ENCODE results near the gene LRRN1.
"Not testable (repeated sequence)": the region's sequence is repeated elsewhere in the genome, so short reads cannot be mapped to it uniquely, and the experiment has no call there.

LRRN1 gene

GRCh38 chr3:3860235-3860634 lies 61.0 kb downstream of the LRRN1 start:
- H3K4me3 ChIP-seq (ENCODE audit: low read depth in 1 of 2, low read length in 2 of 2), result no peak overlapping the region
- H3K9me3 ChIP-seq (ENCODE audit: insufficient read depth, low read length, severe bottlenecking), result no peaks in the 10 kb centered on the region
- H3K79me2 ChIP-seq (ENCODE audit: insufficient read depth, low read length), result no peaks in the 10 kb centered on the region
- DNase-seq (no peak), ATAC-seq (ENCODE audit: insufficient read depth, low read depth) (no peak)
- no peaks in the 10 kb centered on the region for H4K20me1 ChIP-seq (ENCODE audit: insufficient read depth, low read length)
- H2AFZ ChIP-seq (ENCODE audit: low read depth, low read length), result no peak overlapping the region
- no peak overlapping the region for H3K9ac ChIP-seq (ENCODE audit: low read depth, low read length)
- no peaks in the 10 kb centered on the region for H3K4me1 ChIP-seq (ENCODE audit: insufficient read depth, low read length)
- no peak overlapping the region for H3K4me2 ChIP-seq (ENCODE audit: insufficient read depth, low read length)
- no peaks in the 10 kb centered on the region for H3K27me3 ChIP-seq (ENCODE audit: insufficient read depth, low read length, poor library complexity)
- TF ChIP-seq EZH2 (IDR thresholded peaks at IDR 0.05; ENCODE audit: borderline replicate concordance, low read depth, low read length, severe bottlenecking), result no peak
- TF ChIP-seq, protein P1, sequence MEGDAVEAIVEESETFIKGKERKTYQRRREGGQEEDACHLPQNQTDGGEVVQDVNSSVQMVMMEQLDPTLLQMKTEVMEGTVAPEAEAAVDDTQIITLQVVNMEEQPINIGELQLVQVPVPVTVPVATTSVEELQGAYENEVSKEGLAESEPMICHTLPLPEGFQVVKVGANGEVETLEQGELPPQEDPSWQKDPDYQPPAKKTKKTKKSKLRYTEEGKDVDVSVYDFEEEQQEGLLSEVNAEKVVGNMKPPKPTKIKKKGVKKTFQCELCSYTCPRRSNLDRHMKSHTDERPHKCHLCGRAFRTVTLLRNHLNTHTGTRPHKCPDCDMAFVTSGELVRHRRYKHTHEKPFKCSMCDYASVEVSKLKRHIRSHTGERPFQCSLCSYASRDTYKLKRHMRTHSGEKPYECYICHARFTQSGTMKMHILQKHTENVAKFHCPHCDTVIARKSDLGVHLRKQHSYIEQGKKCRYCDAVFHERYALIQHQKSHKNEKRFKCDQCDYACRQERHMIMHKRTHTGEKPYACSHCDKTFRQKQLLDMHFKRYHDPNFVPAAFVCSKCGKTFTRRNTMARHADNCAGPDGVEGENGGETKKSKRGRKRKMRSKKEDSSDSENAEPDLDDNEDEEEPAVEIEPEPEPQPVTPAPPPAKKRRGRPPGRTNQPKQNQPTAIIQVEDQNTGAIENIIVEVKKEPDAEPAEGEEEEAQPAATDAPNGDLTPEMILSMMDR (IDR thresholded peaks at IDR 0.05; ENCODE audit: borderline replicate concordance, extremely low read depth, low read length, poor library complexity, severe bottlenecking), result no peak
- H3K27ac ChIP-seq (ENCODE audit: low read length), result no peak overlapping the region
- no peaks in the 10 kb centered on the region for H3K36me3 ChIP-seq (ENCODE audit: insufficient read depth, low read length)

DNA sequence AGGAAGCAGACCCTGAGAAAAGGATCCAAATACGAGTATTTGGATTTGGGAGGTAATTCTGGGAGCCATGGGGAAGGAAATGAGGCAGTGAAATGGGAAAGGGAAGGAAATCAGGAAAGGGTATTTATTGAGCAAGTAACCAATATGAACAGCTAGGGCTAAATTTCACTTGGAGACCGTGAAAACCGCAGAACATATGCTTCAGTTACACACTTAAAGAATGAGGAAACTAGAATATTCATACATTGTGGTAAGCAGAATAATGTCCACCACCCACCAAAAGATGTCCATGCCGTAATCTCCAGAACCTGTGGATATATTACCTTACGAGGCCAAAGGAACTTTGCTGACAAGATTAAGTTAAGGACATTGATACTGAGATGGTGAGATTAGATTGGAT lies 63.3 kb downstream of the LRRN1 start:
- H2AFZ ChIP-seq (ENCODE audit: low read depth, low read length), result no peak overlapping the region

DNA sequence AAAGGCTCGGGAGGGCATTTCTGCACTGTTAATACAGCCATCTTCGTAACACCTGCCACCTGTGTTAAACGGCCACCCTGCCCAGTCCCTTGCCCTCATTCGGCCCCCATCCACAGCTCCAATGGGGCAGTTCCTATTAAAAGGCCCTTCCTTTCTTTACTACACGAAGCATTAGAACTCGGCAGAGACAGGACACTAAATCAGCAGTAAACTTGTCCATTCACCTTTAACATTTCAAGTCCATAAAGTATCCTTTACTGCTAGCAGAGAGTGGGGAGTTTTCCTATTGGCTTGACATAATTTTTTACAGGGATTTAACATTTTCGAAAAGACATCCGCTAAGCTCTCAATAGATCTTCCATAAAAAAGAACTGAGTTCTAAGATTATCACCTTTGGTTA lies 76.3 kb downstream of the LRRN1 start:
- Histone ChIP-seq H3K27ac (ENCODE audit: low read length) (no peak overlapping the region), H3K9me3 (ENCODE audit: insufficient read depth, low read length, severe bottlenecking) (no peaks in the 10 kb centered on the region), H3K9ac (ENCODE audit: low read depth, low read length) (no peak overlapping the region), H4K20me1 (ENCODE audit: insufficient read depth, low read length) (no peaks in the 10 kb centered on the region), H3K4me3 (ENCODE audit: low read depth in 1 of 2, low read length in 2 of 2) (no peak overlapping the region), H3K4me2 (ENCODE audit: insufficient read depth, low read length) (no peak overlapping the region), H3K4me1 (ENCODE audit: insufficient read depth, low read length) (no peaks in the 10 kb centered on the region), H3K79me2 (ENCODE audit: insufficient read depth, low read length) (no peaks in the 10 kb centered on the region), H3K27me3 (ENCODE audit: insufficient read depth, low read length, poor library complexity) (no peaks in the 10 kb centered on the region), H3K36me3 (ENCODE audit: insufficient read depth, low read length) (no peaks in the 10 kb centered on the region), H2AFZ (ENCODE audit: low read depth, low read length) (no peak overlapping the region)
- no peak for ATAC-seq (ENCODE audit: insufficient read depth, low read depth)
- no peak for DNase-seq
- TF ChIP-seq EZH2 (IDR thresholded peaks at IDR 0.05; ENCODE audit: borderline replicate concordance, low read depth, low read length, severe bottlenecking), result no peak
- TF ChIP-seq, protein P1 (IDR thresholded peaks at IDR 0.05; ENCODE audit: borderline replicate concordance, extremely low read depth, low read length, poor library complexity, severe bottlenecking), result no peak

More for the DNA sequence above, 63.3 kb downstream of the LRRN1 start:
- no peak for DNase-seq
- H3K9me3 ChIP-seq (ENCODE audit: insufficient read depth, low read length, severe bottlenecking), result no peaks in the 10 kb centered on the region
- H3K36me3 ChIP-seq (ENCODE audit: insufficient read depth, low read length), result no peaks in the 10 kb centered on the region
- no peak for ATAC-seq (ENCODE audit: insufficient read depth, low read depth)
- H3K79me2 ChIP-seq (ENCODE audit: insufficient read depth, low read length), result no peaks in the 10 kb centered on the region
- H3K4me2 ChIP-seq (ENCODE audit: insufficient read depth, low read length), result no peak overlapping the region
- no peak overlapping the region for H3K4me3 ChIP-seq (ENCODE audit: low read depth in 1 of 2, low read length in 2 of 2)
- H3K27me3 ChIP-seq (ENCODE audit: insufficient read depth, low read length, poor library complexity), result no peaks in the 10 kb centered on the region
- no peak overlapping the region for H3K27ac ChIP-seq (ENCODE audit: low read length)
- H4K20me1 ChIP-seq (ENCODE audit: insufficient read depth, low read length), result no peaks in the 10 kb centered on the region
- H3K4me1 ChIP-seq (ENCODE audit: insufficient read depth, low read length), result no peaks in the 10 kb centered on the region
- TF ChIP-seq, protein P1 (IDR thresholded peaks at IDR 0.05; ENCODE audit: borderline replicate concordance, extremely low read depth, low read length, poor library complexity, severe bottlenecking), result no peak
- TF ChIP-seq EZH2 (IDR thresholded peaks at IDR 0.05; ENCODE audit: borderline replicate concordance, low read depth, low read length, severe bottlenecking), result no peak
- H3K9ac ChIP-seq (ENCODE audit: low read depth, low read length), result no peak overlapping the region

- no peak for DNase-seq
- no peak overlapping the region for H2AFZ ChIP-seq (ENCODE audit: low read depth, low read length)
- H3K36me3 ChIP-seq (ENCODE audit: insufficient read depth, low read length), result no peaks in the 10 kb centered on the region
- TF ChIP-seq, protein P1 (IDR thresholded peaks at IDR 0.05; ENCODE audit: borderline replicate concordance, extremely low read depth, low read length, poor library complexity, severe bottlenecking), result no peak
- TF ChIP-seq EZH2 (IDR thresholded peaks at IDR 0.05; ENCODE audit: borderline replicate concordance, low read depth, low read length, severe bottlenecking), result no peak
- no peak for ATAC-seq (ENCODE audit: insufficient read depth, low read depth)
- no peaks in the 10 kb centered on the region for H3K27me3 ChIP-seq (ENCODE audit: insufficient read depth, low read length, poor library complexity)
- no peak overlapping the region for H3K4me2 ChIP-seq (ENCODE audit: insufficient read depth, low read length)
- H3K27ac ChIP-seq (ENCODE audit: low read length), result no peak overlapping the region
- H3K4me3 ChIP-seq (ENCODE audit: low read depth in 1 of 2, low read length in 2 of 2), result no peak overlapping the region
- no peaks in the 10 kb centered on the region for H3K4me1 ChIP-seq (ENCODE audit: insufficient read depth, low read length)
- H3K9me3 ChIP-seq (ENCODE audit: insufficient read depth, low read length, severe bottlenecking), result no peaks in the 10 kb centered on the region
- no peaks in the 10 kb centered on the region for H3K79me2 ChIP-seq (ENCODE audit: insufficient read depth, low read length)
- no peaks in the 10 kb centered on the region for H4K20me1 ChIP-seq (ENCODE audit: insufficient read depth, low read length)
- H3K9ac ChIP-seq (ENCODE audit: low read depth, low read length), result no peak overlapping the region
Measured at GRCh38 chr3:3881050-3881449, 81.8 kb downstream of the LRRN1 start.

- not testable (repeated sequence) for H3K4me3 ChIP-seq (ENCODE audit: low read depth in 1 of 2, low read length in 2 of 2); H3K9me3 ChIP-seq (ENCODE audit: insufficient read depth, low read length, severe bottlenecking); H3K27me3 ChIP-seq (ENCODE audit: insufficient read depth, low read length, poor library complexity); H3K9ac ChIP-seq (ENCODE audit: low read depth, low read length); H3K79me2 ChIP-seq (ENCODE audit: insufficient read depth, low read length); H3K4me1 ChIP-seq (ENCODE audit: insufficient read depth, low read length); ATAC-seq (ENCODE audit: insufficient read depth, low read depth); H2AFZ ChIP-seq (ENCODE audit: low read depth, low read length); H3K36me3 ChIP-seq (ENCODE audit: insufficient read depth, low read length); H3K4me2 ChIP-seq (ENCODE audit: insufficient read depth, low read length); H4K20me1 ChIP-seq (ENCODE audit: insufficient read depth, low read length); H3K27ac ChIP-seq (ENCODE audit: low read length); DNase-seq
Measured at GRCh38 chr3:3887311-3887710, 88.1 kb downstream of the LRRN1 start.

Data from DND-41 (cell line).